Stimulated activated CD8-positive, alpha-beta memory T cell treated with anti-CD3 and anti-CD28 coated beads, Interleukin-4, amount 100 ng/mL, for 4 hours (primary cell): Measurements from ENCODE around the gene SLC49A3.
A peak's percentile ranks its signal among the peaks of the same experiment; 100 is the strongest.
"Not testable (repeated sequence)": the region's sequence is repeated elsewhere in the genome, so short reads cannot be mapped to it uniquely, and the experiment has no call there.

ENCODE experiments used
- DNase-seq, 2 donors: peaks; one replicate each; pipeline ENCODE4 v3.0.0-alpha.2; 2020; ENCODE audit warnings: low read depth in 2 of 2, low spot score in 1 of 2

SLC49A3 gene

GRCh38 chr4:722169-722725 lies 33.3 kb upstream of the SLC49A3 start:
- DNase-seq = no peak

- DNase-seq = no peak
Observed at GRCh38 chr4:721261-722168, 32.6 kb upstream of the SLC49A3 start.

GRCh38 chr4:720111-720860 lies 31.3 kb upstream of the SLC49A3 start:
- no peak for DNase-seq

GRCh38 chr4:718460-718859 lies 29.5 kb upstream of the SLC49A3 start:
- no peak for DNase-seq

GRCh38 chr4:717601-718320 lies 28.8 kb upstream of the SLC49A3 start:
- DNase-seq = no peak

GRCh38 chr4:714087-714486 lies 25.1 kb upstream of the SLC49A3 start:
- no peak for DNase-seq

- no peak for DNase-seq
Observed at GRCh38 chr4:712916-713632, 24.1 kb upstream of the SLC49A3 start.

- no peak for DNase-seq
Observed at GRCh38 chr4:712093-712492, 23.1 kb upstream of the SLC49A3 start.

GRCh38 chr4:710916-711315 lies 22.0 kb upstream of the SLC49A3 start:
- DNase-seq = no peak

- no peak for DNase-seq
Observed at GRCh38 chr4:710116-710515, 21.2 kb upstream of the SLC49A3 start.

GRCh38 chr4:709348-709747 lies 20.4 kb upstream of the SLC49A3 start:
- DNase-seq = no peak

GRCh38 chr4:708631-708933 lies 19.6 kb upstream of the SLC49A3 start:
- DNase-seq = no peak

- DNase-seq = no peak
Observed at GRCh38 chr4:707929-708630, 19.1 kb upstream of the SLC49A3 start.

- DNase-seq = no peak
Observed at GRCh38 chr4:706834-707598, 18.1 kb upstream of the SLC49A3 start.

GRCh38 chr4:706083-706633 lies 17.2 kb upstream of the SLC49A3 start:
- DNase-seq = not testable (repeated sequence)

GRCh38 chr4:705278-706082 lies 16.5 kb upstream of the SLC49A3 start, which contains the start of gene PCGF3:
Gene PCGF3 (plus strand): TSS chr4:705832. CDS start chr4:733681, 27,849 bp downstream.
- peak; percentile 92 to 95 for DNase-seq

GRCh38 chr4:704971-705277 lies 16.0 kb upstream of the SLC49A3 start:
- no peak for DNase-seq

GRCh38 chr4:704198-704891 lies 15.4 kb upstream of the SLC49A3 start:
- DNase-seq = no peak
